ENCODE results near the gene PRR20A.

The PRR20A gene

DNA sequence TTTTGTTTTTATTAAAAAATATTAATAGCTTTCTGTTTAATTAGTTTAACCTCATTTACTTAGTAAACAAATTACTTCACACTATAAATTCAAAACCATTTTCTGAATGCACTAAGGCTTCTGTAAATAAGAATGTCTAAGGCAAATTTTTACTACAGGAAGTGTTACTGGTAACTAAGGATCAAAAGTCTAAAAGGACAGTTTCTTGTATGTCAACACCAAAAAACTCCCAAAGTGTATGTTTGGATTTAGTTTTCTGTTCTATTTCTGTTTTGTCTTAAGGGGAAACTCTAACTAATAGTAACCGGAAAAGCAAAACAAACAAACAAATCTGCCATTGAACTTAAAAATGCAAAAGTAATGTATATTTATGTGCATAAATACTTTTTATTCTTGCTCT is 50.9 kb downstream of the PRR20A start:
- FAIRE-seq (no peak), DNase-seq (ENCODE audit: insufficient read length, low spot score) (no peak)
- TF ChIP-seq POLR2AphosphoS5 (IDR thresholded peaks at IDR 0.05; ENCODE audit: low read depth, low read length) (no peak), TAF1 (IDR thresholded peaks at IDR 0.05; ENCODE audit: low read depth, low read length) (no peak), SPI1 (IDR thresholded peaks at IDR 0.05; ENCODE audit: low read depth, low read length) (no peak), PAX5 (IDR thresholded peaks at IDR 0.05; ENCODE audit: insufficient read depth, low read length, severe bottlenecking) (no peak)

Data from GM12891 (cell line).